Activated naive CD8-positive, alpha-beta T cell treated with anti-CD3 and anti-CD28 coated beads for 36 hours (primary cell): Measurements from ENCODE around the gene MCAT. TPM values are rescaled to one million over a fixed set of nuclear protein-coding genes. Genes with fewer than 3 reads are reported as not detected.

ENCODE experiments used
- DNase-seq: peaks from one replicate; pipeline ENCODE4 v3.0.0; 2021
- H3K27ac Mint-ChIP-seq: one replicate; pipeline ENCODE4 v1.8.0; 2022; ENCODE audit warnings: mild to moderate bottlenecking, moderate library complexity, mixed read lengths
- H3K27me3 Mint-ChIP-seq: one replicate; pipeline ENCODE4 v1.8.0; 2022; ENCODE audit warnings: mild to moderate bottlenecking, mixed read lengths
- H3K36me3 Mint-ChIP-seq: one replicate; pipeline ENCODE4 v1.8.0; 2021; ENCODE audit warnings: mild to moderate bottlenecking, mixed read lengths
- H3K4me1 Mint-ChIP-seq: one replicate; pipeline ENCODE4 v1.8.0; 2021; ENCODE audit warnings: mixed read lengths
- H3K4me3 Mint-ChIP-seq: one replicate; pipeline ENCODE4 v1.8.0; 2022; ENCODE audit warnings: mild to moderate bottlenecking, moderate library complexity, mixed read lengths
- H3K9me3 Mint-ChIP-seq: one replicate; pipeline ENCODE4 v1.8.0; 2022; ENCODE audit warnings: mixed read lengths
- total RNA-seq, 2 experiments: library from RNA; stranded (reverse); gene quantifications; one replicate each; pipeline ENCODE4 v1.2.3, GENCODE V29; 2021

MCAT gene
- total RNA-seq, 2 experiments from 2014 or later = 28.0 to 29.1 TPM

- no peak overlapping the region for H3K4me3 Mint-ChIP-seq
- no peak overlapping the region for H3K27ac Mint-ChIP-seq
- H3K36me3 Mint-ChIP-seq = peaks cover 40% of the 10 kb centered on the region
These were observed 36.1 kb upstream of the MCAT start for GRCh38 chr22:43179146-43179910.

GRCh38 chr22:43177479-43177878, 34.3 kb upstream of the MCAT start:
- H3K36me3 Mint-ChIP-seq = peaks cover 39% of the 10 kb centered on the region
- H3K4me3 Mint-ChIP-seq = no peak overlapping the region
- no peaks in the 10 kb centered on the region for H3K27me3 Mint-ChIP-seq
- no peaks in the 10 kb centered on the region for H3K9me3 Mint-ChIP-seq
- no peak overlapping the region for H3K27ac Mint-ChIP-seq
- no peaks in the 10 kb centered on the region for H3K4me1 Mint-ChIP-seq
- no peak for DNase-seq

More at GRCh38 chr22:43179146-43179910, 36.1 kb upstream of the MCAT start:
- no peak for DNase-seq
- Mint-ChIP-seq H3K27me3 (no peaks in the 10 kb centered on the region), H3K4me1 (peaks cover 4% of the 10 kb centered on the region), H3K9me3 (no peaks in the 10 kb centered on the region)

- H3K4me1 Mint-ChIP-seq = no peaks in the 10 kb centered on the region
- no peak overlapping the region for H3K27ac Mint-ChIP-seq
- peaks cover 37% of the 10 kb centered on the region for H3K36me3 Mint-ChIP-seq
- H3K27me3 Mint-ChIP-seq = no peaks in the 10 kb centered on the region
- DNase-seq = no peak
- no peak overlapping the region for H3K4me3 Mint-ChIP-seq
- H3K9me3 Mint-ChIP-seq = no peaks in the 10 kb centered on the region
These were observed 32.9 kb upstream of the MCAT start for GRCh38 chr22:43176090-43176489.

- Mint-ChIP-seq H3K27ac (no peak overlapping the region), H3K9me3 (no peaks in the 10 kb centered on the region), H3K4me1 (no peaks in the 10 kb centered on the region), H3K4me3 (no peak overlapping the region), H3K36me3 (peaks cover 34% of the 10 kb centered on the region), H3K27me3 (no peaks in the 10 kb centered on the region)
- no peak for DNase-seq
These were observed 31.8 kb upstream of the MCAT start for GRCh38 chr22:43174941-43175531.

- Mint-ChIP-seq H3K36me3 (peaks cover 27% of the 10 kb centered on the region), H3K4me1 (no peaks in the 10 kb centered on the region), H3K27me3 (no peaks in the 10 kb centered on the region), H3K27ac (no peak overlapping the region), H3K9me3 (no peaks in the 10 kb centered on the region), H3K4me3 (no peak overlapping the region)
- DNase-seq = no peak
These were observed 30.9 kb upstream of the MCAT start for GRCh38 chr22:43173976-43174720.

- H3K27ac Mint-ChIP-seq = no peak overlapping the region
- H3K4me3 Mint-ChIP-seq = no peak overlapping the region
- no peaks in the 10 kb centered on the region for H3K9me3 Mint-ChIP-seq
- no peaks in the 10 kb centered on the region for H3K4me1 Mint-ChIP-seq
- DNase-seq = no peak
- H3K36me3 Mint-ChIP-seq = peaks cover 21% of the 10 kb centered on the region
- no peaks in the 10 kb centered on the region for H3K27me3 Mint-ChIP-seq
These were observed 30.4 kb upstream of the MCAT start for GRCh38 chr22:43173566-43173965.

- Mint-ChIP-seq H3K36me3 (peaks cover 16% of the 10 kb centered on the region), H3K27ac (no peak overlapping the region), H3K4me1 (no peaks in the 10 kb centered on the region), H3K4me3 (no peak overlapping the region), H3K9me3 (no peaks in the 10 kb centered on the region), H3K27me3 (no peaks in the 10 kb centered on the region)
- DNase-seq = no peak
These were observed 29.0 kb upstream of the MCAT start for GRCh38 chr22:43172191-43172590.

GRCh38 chr22:43171607-43172006, 28.4 kb upstream of the MCAT start:
- Mint-ChIP-seq H3K4me3 (no peak overlapping the region), H3K27ac (no peak overlapping the region), H3K9me3 (no peaks in the 10 kb centered on the region), H3K36me3 (peaks cover 16% of the 10 kb centered on the region), H3K4me1 (no peaks in the 10 kb centered on the region), H3K27me3 (no peaks in the 10 kb centered on the region)
- no peak for DNase-seq

GRCh38 chr22:43171019-43171491, 27.9 kb upstream of the MCAT start:
- Mint-ChIP-seq H3K36me3 (peaks cover 15% of the 10 kb centered on the region), H3K27ac (no peak overlapping the region), H3K4me1 (no peaks in the 10 kb centered on the region), H3K27me3 (no peaks in the 10 kb centered on the region), H3K4me3 (no peak overlapping the region), H3K9me3 (no peaks in the 10 kb centered on the region)
- no peak for DNase-seq

- Mint-ChIP-seq H3K4me3 (no peak overlapping the region), H3K9me3 (no peaks in the 10 kb centered on the region), H3K27ac (no peak overlapping the region), H3K27me3 (no peaks in the 10 kb centered on the region), H3K4me1 (no peaks in the 10 kb centered on the region), H3K36me3 (peaks cover 11% of the 10 kb centered on the region)
- DNase-seq = no peak
These were observed 26.9 kb upstream of the MCAT start for GRCh38 chr22:43170131-43170480.

GRCh38 chr22:43169310-43170130, 26.3 kb upstream of the MCAT start:
- no peak overlapping the region for H3K4me3 Mint-ChIP-seq
- DNase-seq = no peak
- no peak overlapping the region for H3K27ac Mint-ChIP-seq
- H3K4me1 Mint-ChIP-seq = no peaks in the 10 kb centered on the region
- H3K27me3 Mint-ChIP-seq = no peaks in the 10 kb centered on the region
- H3K9me3 Mint-ChIP-seq = no peaks in the 10 kb centered on the region
- H3K36me3 Mint-ChIP-seq = peaks cover 11% of the 10 kb centered on the region

GRCh38 chr22:43168471-43169309, 25.5 kb upstream of the MCAT start:
- Mint-ChIP-seq H3K4me3 (no peak overlapping the region), H3K9me3 (no peaks in the 10 kb centered on the region), H3K27ac (no peak overlapping the region), H3K36me3 (peaks cover 11% of the 10 kb centered on the region), H3K27me3 (no peaks in the 10 kb centered on the region), H3K4me1 (no peaks in the 10 kb centered on the region)
- DNase-seq = no peak

GRCh38 chr22:43167001-43167589, 23.9 kb upstream of the MCAT start:
- no peak for DNase-seq
- H3K4me3 Mint-ChIP-seq = no peak overlapping the region
- H3K27me3 Mint-ChIP-seq = no peaks in the 10 kb centered on the region
- H3K27ac Mint-ChIP-seq = no peak overlapping the region
- H3K4me1 Mint-ChIP-seq = no peaks in the 10 kb centered on the region
- H3K36me3 Mint-ChIP-seq = peaks cover 8% of the 10 kb centered on the region
- H3K9me3 Mint-ChIP-seq = no peaks in the 10 kb centered on the region
